ENCODE data around the gene RNF169.

The RNF169 gene

GRCh38 chr11:74748211-74749126 is at the start of gene RNF169:
Gene RNF169 (plus strand): TSS chr11:74748849. CDS start chr11:74748881, 32 bp downstream.
- Histone ChIP-seq H3K27ac (ENCODE audit: low read depth, low read length) (peak within 1 kb of the TSS; percentile 89), H3K4me3 (ENCODE audit: low read depth in 1 of 2, low read length in 2 of 2) (peak within 1 kb of the TSS; percentile 85 to 91), H3K9ac (ENCODE audit: low read depth in 1 of 2, low read length in 2 of 2) (peak within 1 kb of the TSS; percentile 73 to 76), H3K4me1 (ENCODE audit: control insufficient read depth in 1 of 2, insufficient read depth in 2 of 2, low read length in 2 of 2) (peaks cover 17 to 19% of the 10 kb centered on the region in 2 donors), H3K36me3 (ENCODE audit: control insufficient read depth in 1 of 2, insufficient read depth in 2 of 2, low read length in 2 of 2) (no peaks in the 10 kb centered on the region), H3K27me3 (ENCODE audit: control insufficient read depth in 1 of 2, insufficient read depth in 2 of 2, low read length in 2 of 2) (no peaks in the 10 kb centered on the region), H3K9me3 (ENCODE audit: control insufficient read depth in 1 of 2, low read length in 2 of 2) (no peaks in the 10 kb centered on the region)

DNA sequence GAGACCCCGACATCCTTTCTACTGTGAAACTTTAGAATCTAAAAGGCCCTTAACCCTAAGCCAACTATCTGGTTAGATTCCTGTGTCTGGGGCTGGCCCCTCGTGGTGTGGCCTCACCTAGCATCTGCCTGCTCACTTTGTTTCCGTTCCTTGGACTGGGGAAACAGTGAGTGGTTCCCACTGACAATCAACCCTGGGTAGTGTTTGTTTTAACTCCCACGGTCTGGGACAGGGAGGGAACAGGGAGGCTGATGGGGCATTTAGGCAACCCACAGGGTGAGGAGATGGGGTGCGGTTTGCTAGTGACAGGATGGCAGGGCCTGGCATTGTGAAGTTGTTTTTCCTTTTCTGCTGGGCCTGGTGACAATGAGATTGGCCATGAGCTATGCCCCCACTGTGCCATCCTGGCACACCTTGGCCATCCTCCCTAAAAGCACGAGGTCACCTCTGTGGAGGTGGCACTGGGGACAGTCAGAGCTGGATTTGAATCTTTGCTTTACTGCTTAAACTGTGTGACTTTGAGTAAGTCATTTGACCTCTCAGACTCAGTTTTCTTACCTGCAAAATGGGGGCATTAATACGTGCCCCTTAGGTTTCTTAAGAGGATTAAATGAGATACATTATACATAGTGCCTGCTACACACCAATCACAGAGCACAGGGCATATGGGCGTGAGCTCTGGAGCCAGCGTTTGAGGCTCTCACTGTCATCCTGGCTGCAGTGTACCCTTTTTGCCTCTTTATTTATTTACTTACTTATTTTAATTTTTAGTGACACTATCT is 48.8 kb upstream of the RNF169 start:
- H3K9ac ChIP-seq (ENCODE audit: low read depth in 1 of 2, low read length in 2 of 2), result no peak overlapping the region
- H3K27me3 ChIP-seq (ENCODE audit: control insufficient read depth in 1 of 2, insufficient read depth in 2 of 2, low read length in 2 of 2), result no peaks in the 10 kb centered on the region
- H3K4me1 ChIP-seq (ENCODE audit: control insufficient read depth in 1 of 2, insufficient read depth in 2 of 2, low read length in 2 of 2), result peaks cover 9 to 10% of the 10 kb centered on the region in 2 donors
- no peaks in the 10 kb centered on the region for H3K36me3 ChIP-seq (ENCODE audit: control insufficient read depth in 1 of 2, insufficient read depth in 2 of 2, low read length in 2 of 2)
- H3K4me3 ChIP-seq (ENCODE audit: low read depth in 1 of 2, low read length in 2 of 2), result no peak overlapping the region
- no peaks in the 10 kb centered on the region for H3K9me3 ChIP-seq (ENCODE audit: control insufficient read depth in 1 of 2, low read length in 2 of 2)
- no peak overlapping the region for H3K27ac ChIP-seq (ENCODE audit: low read depth, low read length)

DNA sequence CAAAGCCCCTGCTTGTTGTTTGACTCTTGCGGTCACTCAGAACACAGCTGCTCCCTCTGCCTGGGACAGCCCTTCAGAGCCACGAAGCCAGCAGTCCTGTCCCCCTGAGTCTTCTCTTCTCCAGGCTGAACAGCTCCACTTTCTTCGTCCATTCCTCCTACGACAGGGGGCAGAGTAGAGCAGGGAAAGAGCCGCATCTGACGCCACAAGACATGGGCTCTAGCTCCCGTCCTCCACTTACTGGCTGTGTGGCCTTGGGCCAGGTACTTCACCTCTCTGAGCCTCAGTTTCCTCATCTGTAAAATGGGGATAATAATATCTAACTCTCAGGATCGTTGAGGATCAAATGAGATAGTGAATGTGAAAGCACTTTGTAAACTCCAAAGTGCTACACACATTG is 47.3 kb upstream of the RNF169 start:
- H3K4me3 ChIP-seq (ENCODE audit: low read depth in 1 of 2, low read length in 2 of 2), result no peak overlapping the region

GRCh38 chr11:74702383-74703007 is 46.2 kb upstream of the RNF169 start:
- H3K9ac ChIP-seq (ENCODE audit: low read depth in 1 of 2, low read length in 2 of 2), result no peak overlapping the region
- H3K9me3 ChIP-seq (ENCODE audit: control insufficient read depth in 1 of 2, low read length in 2 of 2), result no peaks in the 10 kb centered on the region
- H3K4me3 ChIP-seq (ENCODE audit: low read depth in 1 of 2, low read length in 2 of 2), result no peak overlapping the region
- H3K27ac ChIP-seq (ENCODE audit: low read depth, low read length), result no peak overlapping the region
- H3K27me3 ChIP-seq (ENCODE audit: control insufficient read depth in 1 of 2, insufficient read depth in 2 of 2, low read length in 2 of 2), result no peaks in the 10 kb centered on the region
- peaks cover under 1 to 2% of the 10 kb centered on the region in 2 donors for H3K4me1 ChIP-seq (ENCODE audit: control insufficient read depth in 1 of 2, insufficient read depth in 2 of 2, low read length in 2 of 2)
- H3K36me3 ChIP-seq (ENCODE audit: control insufficient read depth in 1 of 2, insufficient read depth in 2 of 2, low read length in 2 of 2), result no peaks in the 10 kb centered on the region

More for the DNA sequence above, 47.3 kb upstream of the RNF169 start:
- Histone ChIP-seq H3K27ac (ENCODE audit: low read depth, low read length) (no peak overlapping the region), H3K9me3 (ENCODE audit: control insufficient read depth in 1 of 2, low read length in 2 of 2) (no peaks in the 10 kb centered on the region), H3K9ac (ENCODE audit: low read depth in 1 of 2, low read length in 2 of 2) (no peak overlapping the region), H3K27me3 (ENCODE audit: control insufficient read depth in 1 of 2, insufficient read depth in 2 of 2, low read length in 2 of 2) (no peaks in the 10 kb centered on the region), H3K4me1 (ENCODE audit: control insufficient read depth in 1 of 2, insufficient read depth in 2 of 2, low read length in 2 of 2) (peaks cover 9 to 10% of the 10 kb centered on the region in 2 donors), H3K36me3 (ENCODE audit: control insufficient read depth in 1 of 2, insufficient read depth in 2 of 2, low read length in 2 of 2) (no peaks in the 10 kb centered on the region)

- H3K27me3 ChIP-seq (ENCODE audit: control insufficient read depth in 1 of 2, insufficient read depth in 2 of 2, low read length in 2 of 2), result no peaks in the 10 kb centered on the region
- H3K36me3 ChIP-seq (ENCODE audit: control insufficient read depth in 1 of 2, insufficient read depth in 2 of 2, low read length in 2 of 2), result no peaks in the 10 kb centered on the region
- H3K27ac ChIP-seq (ENCODE audit: low read depth, low read length), result no peak overlapping the region
- H3K9ac ChIP-seq (ENCODE audit: low read depth in 1 of 2, low read length in 2 of 2), result no peak overlapping the region
- H3K9me3 ChIP-seq (ENCODE audit: control insufficient read depth in 1 of 2, low read length in 2 of 2), result no peaks in the 10 kb centered on the region
- H3K4me3 ChIP-seq (ENCODE audit: low read depth in 1 of 2, low read length in 2 of 2), result no peak overlapping the region
- no peaks in the 10 kb centered on the region for H3K4me1 ChIP-seq (ENCODE audit: control insufficient read depth in 1 of 2, insufficient read depth in 2 of 2, low read length in 2 of 2)
Measured at GRCh38 chr11:74703211-74703610, 45.4 kb upstream of the RNF169 start.

DNA sequence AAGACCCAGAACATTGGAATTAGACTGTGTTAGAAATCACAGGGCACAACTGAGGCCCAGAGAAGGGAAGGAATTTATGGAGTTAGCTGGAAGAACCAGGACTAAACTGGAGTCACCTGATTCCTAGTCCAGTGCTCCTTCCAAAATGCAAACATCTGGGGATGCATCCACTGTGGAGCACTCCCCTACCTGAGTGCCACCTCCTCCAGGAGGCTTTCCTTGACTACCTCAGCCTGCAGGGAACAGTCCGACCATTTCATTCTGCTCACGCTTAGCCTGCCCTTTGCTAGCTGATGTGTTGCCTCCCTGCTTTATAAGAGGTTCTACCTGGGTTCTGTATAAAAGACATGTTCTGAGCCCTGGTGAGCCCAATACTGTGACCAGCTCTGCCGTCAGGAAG is 41.5 kb upstream of the RNF169 start:
- Histone ChIP-seq H3K4me3 (ENCODE audit: low read depth in 1 of 2, low read length in 2 of 2) (no peak overlapping the region), H3K27ac (ENCODE audit: low read depth, low read length) (no peak overlapping the region), H3K9ac (ENCODE audit: low read depth in 1 of 2, low read length in 2 of 2) (no peak overlapping the region)

DNA sequence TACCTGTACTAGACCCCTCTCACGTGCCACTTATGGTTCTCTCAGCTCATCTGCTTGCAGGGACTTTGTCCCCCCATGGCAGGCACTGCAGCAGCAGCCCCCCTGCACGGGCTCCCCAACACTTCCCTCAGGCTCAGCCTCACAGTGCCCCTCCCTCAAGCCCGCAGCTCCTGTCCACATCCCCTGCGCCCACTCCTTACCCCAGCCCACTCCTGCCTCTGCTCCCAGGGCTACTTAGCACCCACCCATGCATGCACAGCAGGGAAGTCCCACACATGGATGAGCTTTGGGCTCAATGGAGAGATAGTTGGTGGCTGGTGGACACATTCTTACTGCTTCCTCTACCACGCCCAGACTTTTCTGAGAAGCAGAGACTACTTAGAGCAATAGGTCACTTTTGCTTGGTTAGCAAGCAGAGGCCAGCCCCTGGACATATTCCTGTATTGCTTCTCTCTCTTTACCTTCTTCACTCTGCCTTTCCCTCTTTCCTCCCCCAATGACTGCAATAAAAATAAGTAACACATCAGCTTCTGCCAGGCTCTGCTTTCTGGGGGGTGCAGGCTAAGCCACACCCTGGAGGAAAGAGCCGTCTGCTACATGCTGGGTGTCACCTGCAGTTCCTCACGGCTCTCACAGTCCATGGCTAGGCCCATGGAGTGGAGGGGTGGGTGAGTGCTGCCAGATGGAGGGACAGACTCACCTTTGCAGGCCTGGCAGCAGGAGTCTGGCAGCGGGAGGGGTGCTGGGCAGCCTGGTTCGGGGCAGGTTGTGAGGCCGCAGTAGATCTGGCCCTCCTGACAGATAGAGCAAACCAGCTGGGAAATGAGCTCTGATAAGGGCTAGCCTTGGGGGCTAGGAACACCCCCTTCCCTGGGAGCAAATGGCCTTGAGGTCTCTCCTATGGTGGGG is 40.8 kb upstream of the RNF169 start:
- Histone ChIP-seq H3K27ac (ENCODE audit: low read depth, low read length) (no peak overlapping the region), H3K9ac (ENCODE audit: low read depth in 1 of 2, low read length in 2 of 2) (no peak overlapping the region), H3K27me3 (ENCODE audit: control insufficient read depth in 1 of 2, insufficient read depth in 2 of 2, low read length in 2 of 2) (no peaks in the 10 kb centered on the region), H3K9me3 (ENCODE audit: control insufficient read depth in 1 of 2, low read length in 2 of 2) (no peaks in the 10 kb centered on the region), H3K36me3 (ENCODE audit: control insufficient read depth in 1 of 2, insufficient read depth in 2 of 2, low read length in 2 of 2) (no peaks in the 10 kb centered on the region), H3K4me1 (ENCODE audit: control insufficient read depth in 1 of 2, insufficient read depth in 2 of 2, low read length in 2 of 2) (no peaks in the 10 kb centered on the region), H3K4me3 (ENCODE audit: low read depth in 1 of 2, low read length in 2 of 2) (no peak overlapping the region)

More for the DNA sequence above, 41.5 kb upstream of the RNF169 start:
- Histone ChIP-seq H3K27me3 (ENCODE audit: control insufficient read depth in 1 of 2, insufficient read depth in 2 of 2, low read length in 2 of 2) (no peaks in the 10 kb centered on the region), H3K9me3 (ENCODE audit: control insufficient read depth in 1 of 2, low read length in 2 of 2) (no peaks in the 10 kb centered on the region), H3K4me1 (ENCODE audit: control insufficient read depth in 1 of 2, insufficient read depth in 2 of 2, low read length in 2 of 2) (no peaks in the 10 kb centered on the region), H3K36me3 (ENCODE audit: control insufficient read depth in 1 of 2, insufficient read depth in 2 of 2, low read length in 2 of 2) (no peaks in the 10 kb centered on the region)

- no peak overlapping the region for H3K27ac ChIP-seq (ENCODE audit: low read depth, low read length)
- H3K9ac ChIP-seq (ENCODE audit: low read depth in 1 of 2, low read length in 2 of 2), result no peak overlapping the region
- no peaks in the 10 kb centered on the region for H3K27me3 ChIP-seq (ENCODE audit: control insufficient read depth in 1 of 2, insufficient read depth in 2 of 2, low read length in 2 of 2)
Measured at GRCh38 chr11:74709175-74709574, 39.5 kb upstream of the RNF169 start.

GRCh38 chr11:74710281-74710938 is 38.2 kb upstream of the RNF169 start:
- no peaks in the 10 kb centered on the region for H3K36me3 ChIP-seq (ENCODE audit: control insufficient read depth in 1 of 2, insufficient read depth in 2 of 2, low read length in 2 of 2)
- H3K27ac ChIP-seq (ENCODE audit: low read depth, low read length), result no peak overlapping the region
- no peak overlapping the region for H3K9ac ChIP-seq (ENCODE audit: low read depth in 1 of 2, low read length in 2 of 2)
- no peaks in the 10 kb centered on the region for H3K9me3 ChIP-seq (ENCODE audit: control insufficient read depth in 1 of 2, low read length in 2 of 2)
- no peaks in the 10 kb centered on the region for H3K4me1 ChIP-seq (ENCODE audit: control insufficient read depth in 1 of 2, insufficient read depth in 2 of 2, low read length in 2 of 2)
- no peaks in the 10 kb centered on the region for H3K27me3 ChIP-seq (ENCODE audit: control insufficient read depth in 1 of 2, insufficient read depth in 2 of 2, low read length in 2 of 2)
- H3K4me3 ChIP-seq (ENCODE audit: low read depth in 1 of 2, low read length in 2 of 2), result no peak overlapping the region

More at GRCh38 chr11:74709175-74709574, 39.5 kb upstream of the RNF169 start:
- Histone ChIP-seq H3K9me3 (ENCODE audit: control insufficient read depth in 1 of 2, low read length in 2 of 2) (no peaks in the 10 kb centered on the region), H3K4me1 (ENCODE audit: control insufficient read depth in 1 of 2, insufficient read depth in 2 of 2, low read length in 2 of 2) (no peaks in the 10 kb centered on the region), H3K4me3 (ENCODE audit: low read depth in 1 of 2, low read length in 2 of 2) (no peak overlapping the region), H3K36me3 (ENCODE audit: control insufficient read depth in 1 of 2, insufficient read depth in 2 of 2, low read length in 2 of 2) (no peaks in the 10 kb centered on the region)
